ENCODE results near the gene CCL7.
"Not testable (repeated sequence)": the region's sequence is repeated elsewhere in the genome, so short reads cannot be mapped to it uniquely, and the experiment has no call there.

The CCL7 gene
- long read RNA-seq, donor 1, result 0 reads
- long read RNA-seq, donor 2, result 0 reads
- long read RNA-seq, donor 3, result 0 reads
- long read RNA-seq, donor 4, partial matches to known transcripts, result 0 of 1 reads
- long read RNA-seq, donor 4, other reads (novel, unspliced or antisense), result 0 of 1 reads
- long read RNA-seq, donor 5, result 0 reads
- long read RNA-seq, donor 6, result 0 reads
- long read RNA-seq, donor 7, result 0 reads
- long read RNA-seq, donor 8, result 0 reads

GRCh38 chr17:34269969-34270368 lies at the start of gene CCL7:
Gene CCL7 (plus strand): TSS chr17:34270221. CDS start chr17:34270291, 70 bp downstream.
- DNase-seq, result no peak

- DNase-seq, result no peak
Measured at GRCh38 chr17:34220752-34221395, 49.1 kb upstream of the CCL7 start.

- DNase-seq, result no peak
Measured at GRCh38 chr17:34221411-34221810, 48.6 kb upstream of the CCL7 start.

- DNase-seq, result no peak
Measured at GRCh38 chr17:34222722-34223497, 47.1 kb upstream of the CCL7 start.

GRCh38 chr17:34225046-34225445 lies 45.0 kb upstream of the CCL7 start:
- no peak for DNase-seq

GRCh38 chr17:34226011-34226743 lies 43.8 kb upstream of the CCL7 start:
- no peak for DNase-seq

GRCh38 chr17:34226744-34227034 lies 43.3 kb upstream of the CCL7 start:
- no peak for DNase-seq

GRCh38 chr17:34227293-34227692 lies 42.7 kb upstream of the CCL7 start:
- not testable (repeated sequence) for DNase-seq

GRCh38 chr17:34227707-34228106 lies 42.3 kb upstream of the CCL7 start:
- no peak for DNase-seq

GRCh38 chr17:34228781-34229180 lies 41.2 kb upstream of the CCL7 start:
- no peak for DNase-seq

GRCh38 chr17:34230342-34230741 lies 39.7 kb upstream of the CCL7 start:
- no peak for DNase-seq

GRCh38 chr17:34234616-34235015 lies 35.4 kb upstream of the CCL7 start:
- no peak for DNase-seq

GRCh38 chr17:34235389-34236028 lies 34.5 kb upstream of the CCL7 start:
- DNase-seq, result no peak

GRCh38 chr17:34236281-34236892 lies 33.6 kb upstream of the CCL7 start:
- DNase-seq, result no peak

GRCh38 chr17:34237458-34237857 lies 32.6 kb upstream of the CCL7 start:
- DNase-seq, result no peak

GRCh38 chr17:34241062-34241461 lies 29.0 kb upstream of the CCL7 start:
- no peak for DNase-seq

- no peak for DNase-seq
Measured at GRCh38 chr17:34242587-34243363, 27.2 kb upstream of the CCL7 start.

- no peak for DNase-seq
Measured at GRCh38 chr17:34243364-34244320, 26.4 kb upstream of the CCL7 start.

- no peak for DNase-seq
Measured at GRCh38 chr17:34245351-34245905, 24.6 kb upstream of the CCL7 start.

- DNase-seq, result no peak
Measured at GRCh38 chr17:34246446-34246845, 23.6 kb upstream of the CCL7 start.

Measured in right kidney (tissue), 9 donors.